IPS-18c (cell line): ENCODE data around the gene VPS35L.

Experiments used
- H3K4me3 ChIP-seq: 2 replicates; pipeline ENCODE4 v1.7.0; 2013; ENCODE audit warnings: low read depth, mild to moderate bottlenecking, low read length, moderate library complexity; ENCODE audit not compliant: insufficient read depth
- H3K9me3 ChIP-seq: one replicate; pipeline ENCODE4 v1.6.1; 2013; ENCODE audit warnings: mild to moderate bottlenecking, low read length, moderate library complexity; ENCODE audit not compliant: control insufficient read depth, insufficient read depth

VPS35L gene

GRCh38 chr16:19555186-19555937 lies at the start of gene VPS35L:
TSS of gene VPS35L (plus strand) at chr16:19555703. CDS start at chr16:19555730, 27 bp downstream.
- Histone ChIP-seq H3K9me3 (no peaks in the 10 kb centered on the region), H3K4me3 (peak within 1 kb of the TSS; percentile 99)

GRCh38 chr16:19506965-19507364 lies 48.5 kb upstream of the VPS35L start:
- Histone ChIP-seq H3K4me3 (no peak overlapping the region), H3K9me3 (peaks cover 3% of the 10 kb centered on the region)

- no peak overlapping the region for H3K4me3 ChIP-seq
- H3K9me3 ChIP-seq, result peaks cover 3% of the 10 kb centered on the region
Measured at GRCh38 chr16:19507867-19508266, 47.6 kb upstream of the VPS35L start.

GRCh38 chr16:19512297-19512696 lies 43.2 kb upstream of the VPS35L start:
- Histone ChIP-seq H3K9me3 (peaks cover 3% of the 10 kb centered on the region), H3K4me3 (no peak overlapping the region)

GRCh38 chr16:19513377-19514053 lies 42.0 kb upstream of the VPS35L start:
- Histone ChIP-seq H3K9me3 (peaks cover 3% of the 10 kb centered on the region), H3K4me3 (no peak overlapping the region)

- no peak overlapping the region for H3K4me3 ChIP-seq
- no peaks in the 10 kb centered on the region for H3K9me3 ChIP-seq
Measured at GRCh38 chr16:19515757-19516156, 39.7 kb upstream of the VPS35L start.

GRCh38 chr16:19517424-19518089 lies 37.9 kb upstream of the VPS35L start:
- H3K9me3 ChIP-seq, result no peaks in the 10 kb centered on the region
- H3K4me3 ChIP-seq, result no peak overlapping the region

- no peaks in the 10 kb centered on the region for H3K9me3 ChIP-seq
- no peak overlapping the region for H3K4me3 ChIP-seq
Measured at GRCh38 chr16:19518388-19518787, 37.1 kb upstream of the VPS35L start.

GRCh38 chr16:19520861-19521331 lies 34.6 kb upstream of the VPS35L start:
- Histone ChIP-seq H3K4me3 (peak overlapping the region; percentile 91), H3K9me3 (no peaks in the 10 kb centered on the region)

GRCh38 chr16:19521471-19522396 lies 33.8 kb upstream of the VPS35L start, which contains the start of gene GDE1:
TSS of gene GDE1 (minus strand) at chr16:19522098. CDS start at chr16:19521964, 134 bp downstream.
- H3K9me3 ChIP-seq, result no peaks in the 10 kb centered on the region

GRCh38 chr16:19522397-19522732 lies 33.1 kb upstream of the VPS35L start:
- H3K9me3 ChIP-seq, result no peaks in the 10 kb centered on the region
- H3K4me3 ChIP-seq, result no peak overlapping the region; the same call in none of the 2 replicates

More at GRCh38 chr16:19521471-19522396, 33.8 kb upstream of the VPS35L start, which contains the start of gene GDE1:
- H3K4me3 ChIP-seq, result peak within 1 kb of the TSS; percentile 91

- Histone ChIP-seq H3K9me3 (no peaks in the 10 kb centered on the region), H3K4me3 (no peak overlapping the region)
Measured at GRCh38 chr16:19522760-19523159, 32.7 kb upstream of the VPS35L start.

GRCh38 chr16:19523184-19523558 lies 32.3 kb upstream of the VPS35L start:
- Histone ChIP-seq H3K4me3 (no peak overlapping the region), H3K9me3 (no peaks in the 10 kb centered on the region)

- Histone ChIP-seq H3K9me3 (no peaks in the 10 kb centered on the region), H3K4me3 (peak within 1 kb of the TSS; percentile 88)
Measured at GRCh38 chr16:19523559-19524355, 31.7 kb upstream of the VPS35L start, which contains the start of gene CCP110. TSS of gene CCP110 (plus strand) at chr16:19523942. CDS start at chr16:19527882, 3,940 bp downstream.

- Histone ChIP-seq H3K4me3 (peak overlapping the region; percentile 88), H3K9me3 (no peaks in the 10 kb centered on the region)
Measured at GRCh38 chr16:19524356-19524615, 31.2 kb upstream of the VPS35L start.

- H3K9me3 ChIP-seq, result no peaks in the 10 kb centered on the region
- H3K4me3 ChIP-seq, result peak overlapping the region; percentile 88
Measured at GRCh38 chr16:19524616-19525384, 30.7 kb upstream of the VPS35L start.
